Stimulated activated CD4-positive, alpha-beta T cell treated with anti-CD3 and anti-CD28 coated beads, Interleukin-1b, Interleukin-23, amount 100 ng/mL, for 1 hour (primary cell): ENCODE results near the gene TMEM200A.

Experiments used
- DNase-seq, 2 donors: peaks; one replicate each; pipeline ENCODE4 v3.0.0-alpha.2; 2020; ENCODE audit warnings: low read depth in 2 of 2

Gene TMEM200A

DNA sequence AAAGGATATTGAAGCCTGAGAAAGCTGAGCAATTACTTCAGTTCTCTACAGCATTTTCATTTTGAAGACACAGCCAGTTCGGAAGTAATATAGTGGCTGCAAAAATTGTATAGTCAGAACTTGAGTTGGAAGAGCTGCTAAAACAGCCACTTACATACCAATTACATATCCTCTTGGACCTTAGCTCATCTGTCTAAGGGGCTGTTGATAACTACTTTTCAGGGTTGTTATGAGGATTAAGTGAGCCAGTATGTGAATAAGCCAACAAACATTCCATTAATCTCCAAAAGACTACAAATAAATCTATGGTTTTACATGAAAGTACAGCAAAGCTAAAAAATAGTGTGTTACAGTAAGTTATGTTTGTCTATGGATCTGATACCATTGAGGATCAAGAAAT is 59.7 kb downstream of the TMEM200A start:
- DNase-seq, result no peak

DNA sequence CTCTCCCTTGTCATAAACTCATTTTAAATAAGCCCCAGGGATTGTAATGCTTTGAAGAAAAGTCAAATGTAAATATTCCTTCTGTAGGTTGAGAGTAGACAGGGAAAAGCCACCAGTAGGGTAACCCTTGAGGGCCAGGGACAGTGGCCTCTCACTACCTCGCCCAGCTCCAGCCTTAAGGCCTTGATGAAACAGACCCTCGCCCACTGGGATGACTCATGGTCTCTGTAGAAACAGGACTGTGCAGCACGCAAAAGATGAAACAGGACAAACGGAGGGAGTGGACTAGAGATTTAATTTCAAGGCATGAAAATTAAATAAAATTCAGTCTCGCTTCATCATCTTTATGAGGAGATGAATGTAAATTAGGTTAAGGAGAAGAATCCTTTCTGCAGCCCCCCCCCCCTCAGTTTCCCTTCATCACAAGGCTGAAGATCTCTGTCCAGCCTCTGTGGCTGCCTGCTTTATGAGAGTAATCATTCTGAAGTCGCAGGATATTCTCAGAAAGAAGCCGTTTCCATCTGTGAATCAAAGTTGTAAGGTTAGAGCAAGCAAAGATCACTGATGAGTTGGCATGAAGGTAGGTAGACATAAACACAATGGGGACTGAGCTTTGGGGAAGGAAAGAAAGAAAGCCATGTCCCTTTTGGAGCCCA is 60.4 kb downstream of the TMEM200A start:
- DNase-seq, result no peak

DNA sequence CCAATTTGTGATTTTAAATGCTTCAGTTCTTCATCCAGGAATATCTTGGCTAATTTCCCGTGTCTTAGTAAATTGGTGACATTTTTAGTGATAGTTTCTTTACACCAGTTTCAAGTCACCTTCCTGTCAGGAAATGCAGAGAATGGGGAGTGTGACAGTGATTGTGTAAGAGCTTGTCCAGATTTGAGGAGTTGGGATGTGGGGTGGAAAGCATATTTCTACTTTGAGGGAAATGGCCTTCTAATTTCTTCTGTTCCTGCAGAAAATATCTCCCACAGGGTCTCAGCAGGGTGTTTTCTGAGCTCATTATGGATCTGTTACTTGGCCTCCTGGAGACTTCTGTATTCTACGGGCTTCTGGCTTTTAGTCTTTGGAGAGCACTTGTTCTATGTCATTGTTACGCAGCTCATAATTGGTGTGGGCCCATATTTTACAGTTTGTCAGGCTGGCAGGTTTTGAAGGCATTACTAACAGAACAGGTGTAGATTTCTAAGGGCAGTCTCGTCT is 65.6 kb downstream of the TMEM200A start:
- DNase-seq, result no peak

GRCh38 chr6:130432838-130433237 is 67.0 kb downstream of the TMEM200A start:
- DNase-seq, result no peak

GRCh38 chr6:130434174-130434873 is 68.5 kb downstream of the TMEM200A start:
- DNase-seq, result no peak

- DNase-seq, result no peak
Measured at GRCh38 chr6:130435181-130435580, 69.4 kb downstream of the TMEM200A start.

DNA sequence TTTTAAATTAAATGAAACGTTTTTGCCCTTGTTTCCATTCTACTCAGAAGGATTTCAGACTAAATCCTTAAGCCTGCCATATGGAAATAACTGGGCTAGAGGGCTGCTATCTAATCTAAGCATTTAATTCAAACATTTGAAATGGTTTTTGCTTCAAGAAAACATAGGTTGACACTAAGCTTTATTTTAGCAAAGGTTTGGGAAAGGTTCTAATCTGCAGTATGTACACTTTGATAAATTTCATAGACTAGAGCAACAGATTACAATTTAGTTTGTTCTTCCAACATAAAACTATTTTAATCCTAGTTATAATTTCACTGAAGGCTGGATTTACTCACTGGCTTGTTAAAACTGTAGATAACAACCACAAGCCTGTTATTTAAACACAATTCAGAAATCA is 72.1 kb downstream of the TMEM200A start:
- DNase-seq, result no peak

GRCh38 chr6:130447374-130447773 is 81.6 kb downstream of the TMEM200A start:
- no peak for DNase-seq

DNA sequence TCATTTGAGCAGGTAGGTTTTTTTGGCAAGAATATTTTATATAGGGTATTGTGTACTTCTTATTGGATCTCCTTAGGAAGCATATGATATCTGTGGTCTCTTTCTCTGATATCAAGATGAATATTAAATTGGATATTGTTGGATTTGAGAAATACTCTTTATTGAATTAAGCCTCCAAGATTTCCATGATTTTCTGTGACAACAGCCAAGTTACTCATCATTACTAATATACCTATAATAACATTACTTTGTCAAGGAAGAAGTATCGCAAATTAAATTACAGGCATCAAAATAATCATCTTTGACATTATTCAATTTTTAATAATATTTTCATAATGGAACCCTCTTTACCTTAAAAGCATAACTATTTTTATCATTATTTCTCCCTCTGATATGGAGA is 86.5 kb downstream of the TMEM200A start:
- no peak for DNase-seq

DNA sequence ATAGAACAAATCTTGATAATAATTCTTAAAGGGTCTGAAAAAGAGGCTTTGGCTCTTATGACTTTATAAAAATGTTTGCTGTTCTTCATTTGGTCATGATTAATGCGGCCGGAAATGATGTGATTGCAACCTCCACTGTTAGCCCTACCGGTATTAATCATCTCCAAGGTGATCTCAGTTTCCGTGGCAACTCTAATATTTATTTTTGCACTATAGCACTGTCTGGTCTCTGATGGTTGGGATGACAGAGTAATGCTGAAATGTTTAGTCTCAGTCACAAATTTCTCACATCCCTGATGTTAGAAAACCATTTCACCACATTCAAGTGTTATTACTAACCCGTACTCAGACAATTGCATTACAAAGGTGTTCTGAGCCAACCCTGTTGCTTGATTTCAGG is 87.4 kb downstream of the TMEM200A start:
- no peak for DNase-seq

- no peak for DNase-seq
Measured at GRCh38 chr6:130457605-130458004, 91.8 kb downstream of the TMEM200A start.

DNA sequence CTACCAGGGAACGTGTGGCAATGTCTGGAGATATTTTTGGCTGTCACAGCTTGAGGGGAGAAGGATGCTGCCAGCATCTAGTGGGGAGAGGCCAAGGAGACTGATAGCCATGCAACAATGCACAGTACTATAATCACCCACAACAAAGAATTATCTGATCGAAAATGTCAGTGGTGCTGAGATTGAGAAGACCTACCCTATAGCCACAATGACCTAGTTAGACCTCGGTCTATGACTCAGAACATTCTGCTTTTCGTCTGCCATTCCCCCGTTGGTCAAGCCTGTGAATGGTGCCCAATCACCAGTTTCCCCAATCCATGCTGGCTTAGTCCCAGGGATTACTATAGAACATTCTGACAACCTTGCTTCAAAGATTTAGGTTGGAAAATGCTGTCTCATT is 93.5 kb downstream of the TMEM200A start:
- no peak for DNase-seq

DNA sequence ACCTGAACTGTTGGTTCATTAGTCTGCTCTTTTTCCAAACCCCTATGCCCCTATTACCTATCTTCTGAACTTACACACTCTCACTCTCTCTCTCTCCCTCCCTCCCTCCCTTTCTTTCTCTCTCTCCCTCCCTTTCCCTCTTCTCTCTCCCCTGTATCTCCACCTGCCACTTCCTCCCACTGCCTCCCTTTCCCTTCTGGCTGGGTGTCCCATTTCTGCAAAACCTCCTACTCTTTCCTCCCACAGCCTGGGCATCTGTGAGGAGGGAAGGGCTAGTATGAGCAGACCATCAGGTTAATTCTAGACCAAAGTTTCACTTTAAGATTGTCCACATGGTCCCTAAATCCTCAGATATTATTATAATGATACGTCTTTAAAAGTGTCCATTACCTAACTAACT is 95.1 kb downstream of the TMEM200A start:
- no peak for DNase-seq

GRCh38 chr6:130466052-130466747 is 100.4 kb downstream of the TMEM200A start:
- no peak for DNase-seq

DNA sequence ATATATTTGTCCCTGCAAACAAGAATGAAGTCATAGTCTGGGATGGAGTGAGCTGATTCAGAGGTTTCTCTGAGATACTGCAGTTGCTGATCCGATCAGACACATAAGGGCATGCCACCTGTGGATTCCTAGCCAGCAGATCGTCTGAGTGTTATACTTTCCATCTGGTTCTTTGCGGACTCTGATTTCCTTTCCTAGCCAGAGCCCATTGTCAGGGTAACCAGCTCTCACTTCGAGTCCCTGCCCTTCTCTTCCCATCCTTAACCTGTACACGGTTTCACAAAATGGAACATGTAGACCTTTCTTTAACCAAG is 100.9 kb downstream of the TMEM200A start:
- no peak for DNase-seq

GRCh38 chr6:130467146-130468050 is 101.6 kb downstream of the TMEM200A start:
- no peak for DNase-seq

DNA sequence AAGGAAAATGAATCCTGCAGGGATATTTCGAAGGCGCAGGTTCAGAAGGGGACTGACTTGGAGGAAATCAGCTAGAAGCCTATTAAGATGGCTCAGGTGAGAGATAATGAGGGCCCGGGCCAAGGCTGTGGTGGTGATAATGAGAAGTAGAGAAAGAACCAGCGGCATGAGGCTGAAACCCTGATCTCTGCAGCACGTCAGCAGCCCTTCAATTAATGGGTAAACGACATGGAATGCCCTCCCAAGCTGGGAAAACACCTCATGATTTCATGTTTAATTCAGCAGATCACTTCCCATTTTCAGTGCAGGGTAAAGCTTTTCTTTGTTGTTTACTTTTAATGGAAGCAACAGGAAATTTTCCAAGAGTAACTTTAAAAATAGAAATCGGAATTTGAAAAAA is 104.9 kb downstream of the TMEM200A start:
- DNase-seq, result no peak

DNA sequence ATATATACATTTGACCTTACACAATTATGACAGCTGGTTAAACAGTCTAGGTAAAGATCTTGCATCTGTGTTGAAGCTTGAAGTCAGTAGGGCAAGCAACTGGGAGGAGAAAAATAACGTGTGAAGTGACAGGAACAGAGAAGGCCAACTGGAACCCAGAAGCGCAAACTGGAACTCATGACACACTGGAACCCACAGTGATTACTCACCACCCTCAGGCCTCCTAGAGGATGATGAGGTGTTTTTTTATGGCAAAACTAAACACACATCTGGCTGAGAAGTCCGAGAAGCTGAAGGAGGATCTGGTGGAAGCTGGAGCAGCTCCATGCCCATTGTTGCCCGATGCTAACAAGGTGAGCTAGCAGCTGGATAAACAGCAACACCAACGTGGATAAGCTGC is 108.1 kb downstream of the TMEM200A start:
- DNase-seq, result no peak

GRCh38 chr6:130482645-130483390 is 117.0 kb downstream of the TMEM200A start:
- no peak for DNase-seq

DNA sequence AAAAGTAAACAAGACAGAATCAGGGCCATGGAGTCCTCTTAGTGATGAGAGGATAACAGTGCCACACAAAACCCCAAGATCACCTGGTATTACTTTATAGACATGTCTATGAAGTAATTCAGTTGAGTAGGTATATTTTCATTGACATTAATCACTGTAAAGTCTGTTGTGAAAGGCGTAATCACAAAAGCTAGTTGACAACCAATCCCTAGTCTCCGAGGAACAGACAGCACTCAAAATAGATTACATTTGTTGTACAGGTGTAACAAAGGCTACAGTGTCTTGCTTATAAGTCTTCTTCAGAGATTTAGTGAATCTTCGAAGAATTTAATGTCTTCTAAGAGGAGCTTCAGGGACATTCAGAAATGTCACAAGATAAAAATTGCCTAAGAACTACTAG is 120.1 kb downstream of the TMEM200A start:
- no peak for DNase-seq

DNA sequence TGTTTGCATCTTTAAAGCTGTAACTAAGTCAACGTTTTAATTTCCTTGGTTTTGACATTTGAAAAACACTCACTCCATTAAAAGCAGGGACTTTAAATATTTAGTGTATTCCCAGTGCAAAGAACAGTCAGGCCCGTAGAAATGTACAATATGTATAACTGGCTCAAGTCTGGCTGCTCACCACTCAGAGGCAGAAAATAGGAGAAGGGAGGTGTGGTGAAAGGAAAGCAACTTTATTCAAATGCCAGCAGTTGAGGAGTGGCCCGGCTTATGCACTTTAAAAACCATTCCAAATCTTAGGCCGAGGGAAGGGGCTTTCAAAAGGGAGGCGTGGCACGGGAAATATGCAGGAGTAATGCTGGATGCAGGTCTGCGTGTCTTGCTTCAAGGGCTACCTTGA is 120.6 kb downstream of the TMEM200A start:
- no peak for DNase-seq
